WERI-Rb-1 (cell line): ENCODE results near the gene DNAJB1.
"Not testable (repeated sequence)": the region's sequence is repeated elsewhere in the genome, so short reads cannot be mapped to it uniquely, and the experiment has no call there.

Source experiments
- DNase-seq: peaks from one replicate; pipeline ENCODE4 v3.0.0-alpha.2; 2020
- H3K27ac ChIP-seq: fragments of 250-450 bp; sonication (Bioruptor Pico); 2 replicates; pipeline ENCODE4 v1.5.1; 2020; ENCODE audit warnings: mild to moderate bottlenecking, moderate library complexity
- H3K27me3 ChIP-seq: fragments of 250-450 bp; sonication (Bioruptor Pico); 2 replicates; pipeline ENCODE4 v1.5.1; 2021; ENCODE audit warnings: mild to moderate bottlenecking, low read depth, moderate library complexity; ENCODE audit not compliant: insufficient read depth, severe bottlenecking
- H3K36me3 ChIP-seq: fragments of 250-450 bp; sonication (Bioruptor Pico); 2 replicates; pipeline ENCODE4 v1.5.1; 2020; ENCODE audit warnings: mild to moderate bottlenecking, moderate library complexity
- H3K4me3 ChIP-seq: 2 replicates; pipeline ENCODE4 v1.5.1; 2011; ENCODE audit warnings: low read depth, mild to moderate bottlenecking, control low read depth, low read length
- H3K9me3 ChIP-seq: fragments of 250-450 bp; sonication (Bioruptor Pico); 2 replicates; pipeline ENCODE4 v1.5.1; 2021; ENCODE audit warnings: mild to moderate bottlenecking, moderate library complexity; ENCODE audit not compliant: severe bottlenecking
- CTCF ChIP-seq: IDR thresholded peaks from 2 replicates; pipeline ENCODE4 v1.5.1; 2011; ENCODE audit warnings: low read depth, mild to moderate bottlenecking, control low read depth, inconsistent platforms, low read length

The DNAJB1 gene

GRCh38 chr19:14517840-14518505 is at the start of gene DNAJB1:
Gene DNAJB1, minus strand, starts transcription at chr19:14518397. Its CDS starts 48 bp downstream, at chr19:14518349.
- Histone ChIP-seq H3K36me3 (peaks cover 39% of the 10 kb centered on the region), H3K9me3 (no peaks in the 10 kb centered on the region), H3K27me3 (no peaks in the 10 kb centered on the region), H3K27ac (peak within 1 kb of the TSS; percentile 95), H3K4me3 (peak within 1 kb of the TSS; percentile 66)
- no peak for TF ChIP-seq CTCF
- DNase-seq: peak; percentile 57

- Histone ChIP-seq H3K27me3 (no peaks in the 10 kb centered on the region), H3K36me3 (peaks cover 37% of the 10 kb centered on the region), H3K27ac (no peak overlapping the region), H3K4me3 (no peak overlapping the region), H3K9me3 (no peaks in the 10 kb centered on the region)
- TF ChIP-seq CTCF: no peak
- DNase-seq: no peak
Observed at GRCh38 chr19:14567079-14567478, 48.9 kb upstream of the DNAJB1 start.

GRCh38 chr19:14566712-14567077 is 48.5 kb upstream of the DNAJB1 start:
- Histone ChIP-seq H3K27me3 (no peaks in the 10 kb centered on the region), H3K27ac (no peak overlapping the region), H3K4me3 (no peak overlapping the region), H3K9me3 (no peaks in the 10 kb centered on the region), H3K36me3 (peaks cover 37% of the 10 kb centered on the region)
- no peak for TF ChIP-seq CTCF
- no peak for DNase-seq

- no peak for TF ChIP-seq CTCF
- H3K27me3 ChIP-seq: no peaks in the 10 kb centered on the region
- H3K27ac ChIP-seq: no peak overlapping the region
- no peaks in the 10 kb centered on the region for H3K9me3 ChIP-seq
- DNase-seq: no peak
- H3K4me3 ChIP-seq: no peak overlapping the region
- H3K36me3 ChIP-seq: peaks cover 37% of the 10 kb centered on the region
Observed at GRCh38 chr19:14565765-14566711, 47.8 kb upstream of the DNAJB1 start.

GRCh38 chr19:14565298-14565679 is 47.1 kb upstream of the DNAJB1 start:
- Histone ChIP-seq H3K27me3 (no peaks in the 10 kb centered on the region), H3K27ac (no peak overlapping the region), H3K9me3 (no peaks in the 10 kb centered on the region), H3K36me3 (peaks cover 37% of the 10 kb centered on the region), H3K4me3 (no peak overlapping the region)
- TF ChIP-seq CTCF: no peak
- no peak for DNase-seq

GRCh38 chr19:14564652-14565297 is 46.6 kb upstream of the DNAJB1 start:
- H3K27ac ChIP-seq, H3K27me3 ChIP-seq, H3K9me3 ChIP-seq, DNase-seq, H3K4me3 ChIP-seq: not testable (repeated sequence)
- H3K36me3 ChIP-seq: peaks cover 37% of the 10 kb centered on the region
